Fibroblast of lung (primary cell): Measurements from ENCODE around the gene IRAK1. TPM values are rescaled to one million over a fixed set of nuclear protein-coding genes. Genes with fewer than 3 reads are reported as not detected.

ENCODE experiments used
- DNase-seq, 2 donors: peaks; one replicate each; pipeline versions ENCODE4 v3.0.0 to v3.0.0-alpha.2; 2010; ENCODE audit warnings: low read depth in 2 of 2
- H2AFZ ChIP-seq: 2 replicates; pipeline ENCODE4 v1.5.1; 2012; ENCODE audit warnings: low read length, control low read depth, inconsistent platforms
- H3K27ac ChIP-seq: 2 replicates; pipeline ENCODE4 v1.5.1; 2011; ENCODE audit warnings: low read length, control low read depth; ENCODE audit not compliant: insufficient read depth
- H3K27me3 ChIP-seq: 2 replicates; pipeline ENCODE4 v1.5.1; 2011; ENCODE audit warnings: mild to moderate bottlenecking, low read length; ENCODE audit not compliant: control insufficient read depth, insufficient read depth
- H3K36me3 ChIP-seq: 2 replicates; pipeline ENCODE4 v1.5.1; 2011; ENCODE audit warnings: low read length; ENCODE audit not compliant: control insufficient read depth, insufficient read depth
- H3K4me1 ChIP-seq: 2 replicates; pipeline ENCODE4 v1.5.1; 2011; ENCODE audit warnings: low read length; ENCODE audit not compliant: control insufficient read depth, insufficient read depth; ENCODE audit errors: extremely low read depth
- H3K4me2 ChIP-seq: 2 replicates; pipeline ENCODE4 v1.5.1; 2011; ENCODE audit warnings: low read length, control low read depth; ENCODE audit not compliant: insufficient read depth; ENCODE audit errors: extremely low read depth
- H3K4me3 ChIP-seq, 4 experiments: fragments of 200-600 bp in 1 of 4; sonication (generic) in 1 of 4; replicated peaks in 1 of 4; 2 replicates each; pipeline ENCODE4 v1.5.1; 2011 to 2016; ENCODE audit warnings: low read length in 4 of 4, low read depth in 3 of 4, mild to moderate bottlenecking in 3 of 4, control low read depth in 2 of 4, inconsistent platforms in 1 of 4, mixed read lengths in 1 of 4; ENCODE audit not compliant: insufficient read depth in 1 of 4; ENCODE audit errors: control extremely low read depth in 1 of 4
- H3K79me2 ChIP-seq: 2 replicates; pipeline ENCODE4 v1.5.1; 2012; ENCODE audit warnings: mild to moderate bottlenecking, low read length, inconsistent platforms; ENCODE audit not compliant: control insufficient read depth, insufficient read depth
- H3K9ac ChIP-seq: 2 replicates; pipeline ENCODE4 v1.5.1; 2011; ENCODE audit warnings: mild to moderate bottlenecking, low read length, control low read depth; ENCODE audit not compliant: insufficient read depth
- H3K9me3 ChIP-seq: 2 replicates; pipeline ENCODE4 v1.5.1; 2012; ENCODE audit warnings: low read depth, low read length; ENCODE audit not compliant: control insufficient read depth, insufficient read depth
- H4K20me1 ChIP-seq: 2 replicates; pipeline ENCODE4 v1.5.1; 2011; ENCODE audit warnings: low read length; ENCODE audit not compliant: control insufficient read depth, insufficient read depth; ENCODE audit errors: extremely low read depth
- CTCF ChIP-seq, 2 donors: IDR thresholded peaks in 1 of 2; conservative IDR thresholded peaks in 1 of 2; 1 replicate in 1 of 2; 2 replicates in 1 of 2; pipeline ENCODE4 v1.5.1; 2011 to 2012; ENCODE audit warnings: low read length in 2 of 2, control low read depth in 1 of 2, inconsistent platforms in 1 of 2, low read depth in 1 of 2, mild to moderate bottlenecking in 1 of 2
- EZH2 ChIP-seq: IDR thresholded peaks from 2 replicates; pipeline ENCODE4 v1.5.1; 2012; ENCODE audit warnings: low read length, control low read depth, mild to moderate bottlenecking; ENCODE audit errors: missing control alignments
- polyA plus RNA-seq, 2 donors: library from polyadenylated mRNA; depleted of rRNA in 1 of 2; stranded (reverse) in 1 of 2; unstranded in 1 of 2; fragments of >200 nt; gene quantifications; 2 replicates each; pipeline ENCODE4 v1.2.1, GENCODE V29; 2011 to 2012; ENCODE audit warnings: missing spikeins in 1 of 2
- total RNA-seq: library from RNA; depleted of rRNA; stranded (reverse); fragments of >200 nt; gene quantifications from 2 replicates; pipeline ENCODE4 v1.2.1, GENCODE V29; 2014

The IRAK1 gene
- total and polyA plus RNA-seq, 2 donors (not counting 1 experiment from before 2014, with no cell fraction given) = 25.9 to 65.9 TPM

GRCh38 chrX:154020536-154021115, 924 bp upstream of the IRAK1 start:
- H2AFZ ChIP-seq = no peak overlapping the region
- H3K4me2 ChIP-seq = peak overlapping the region; percentile 68
- H3K9me3 ChIP-seq = no peaks in the 10 kb centered on the region
- H3K79me2 ChIP-seq = peaks cover 14% of the 10 kb centered on the region
- H3K27ac ChIP-seq = peak overlapping the region; percentile 77
- peak overlapping the region in 3 of 4 experiments; percentile 28 to 54 (median 32) for H3K4me3 ChIP-seq
- no peak for TF ChIP-seq CTCF (conservative IDR thresholded peaks at IDR 0.05 in 1 of 2, IDR thresholded peaks at IDR 0.05 in 1 of 2; ENCODE audit: low read depth in 1 of 2, low read length in 2 of 2)
- no peak for TF ChIP-seq EZH2
- no peaks in the 10 kb centered on the region for H4K20me1 ChIP-seq
- H3K36me3 ChIP-seq = peaks cover 9% of the 10 kb centered on the region
- H3K27me3 ChIP-seq = no peaks in the 10 kb centered on the region
- peaks cover 4% of the 10 kb centered on the region for H3K4me1 ChIP-seq
- H3K9ac ChIP-seq = no peak overlapping the region
- no peak for DNase-seq

GRCh38 chrX:154019061-154019621, 561 bp downstream of the IRAK1 start:
- Histone ChIP-seq H3K27me3 (no peaks in the 10 kb centered on the region), H4K20me1 (no peaks in the 10 kb centered on the region), H3K4me3 (peak overlapping the region; percentile 44 to 58 (median 56)), H3K9ac (peak overlapping the region; percentile 73), H2AFZ (no peak overlapping the region), H3K4me2 (peak overlapping the region; percentile 75), H3K79me2 (peaks cover 14% of the 10 kb centered on the region), H3K36me3 (peaks cover 9% of the 10 kb centered on the region), H3K27ac (peak overlapping the region; percentile 75), H3K9me3 (no peaks in the 10 kb centered on the region), H3K4me1 (peaks cover 4% of the 10 kb centered on the region)
- DNase-seq = no peak
- TF ChIP-seq EZH2 = no peak
- TF ChIP-seq CTCF (conservative IDR thresholded peaks at IDR 0.05 in 1 of 2, IDR thresholded peaks at IDR 0.05 in 1 of 2; ENCODE audit: low read depth in 1 of 2, low read length in 2 of 2) = no peak

- Histone ChIP-seq H3K27ac (peak overlapping the region; percentile 75), H3K27me3 (no peaks in the 10 kb centered on the region), H3K4me2 (peak overlapping the region; percentile 75), H4K20me1 (no peaks in the 10 kb centered on the region), H3K9me3 (no peaks in the 10 kb centered on the region), H3K36me3 (peaks cover 9% of the 10 kb centered on the region), H2AFZ (no peak overlapping the region), H3K79me2 (peaks cover 14% of the 10 kb centered on the region), H3K4me3 (peak overlapping the region; percentile 44 to 58 (median 56)), H3K4me1 (peaks cover 3% of the 10 kb centered on the region), H3K9ac (peak overlapping the region; percentile 73)
- DNase-seq = no peak
- TF ChIP-seq CTCF (conservative IDR thresholded peaks at IDR 0.05 in 1 of 2, IDR thresholded peaks at IDR 0.05 in 1 of 2; ENCODE audit: low read depth in 1 of 2, low read length in 2 of 2) (no peak), EZH2 (no peak)
Measured at GRCh38 chrX:154018518-154019060, 1.1 kb downstream of the IRAK1 start.
